Loucy (cell line): ENCODE data around the gene GUCY1A2.

Experiments used
- H2AFZ ChIP-seq: fragments of 200-600 bp; sonication (generic); 2 replicates; pipeline ENCODE4 v1.6.0; 2016; ENCODE audit warnings: antibody characterized with exemption, mild to moderate bottlenecking, low read length, moderate library complexity
- H3F3A ChIP-seq: fragments of 200-600 bp; 2 replicates; pipeline ENCODE4 v1.6.0; 2016; ENCODE audit warnings: antibody characterized with exemption, low read depth, mild to moderate bottlenecking
- H3K27me3 ChIP-seq: fragments of 200-600 bp; sonication (generic); 2 replicates; pipeline ENCODE4 v1.6.1; 2014; ENCODE audit warnings: low read length, mild to moderate bottlenecking; ENCODE audit not compliant: insufficient read depth, poor library complexity, severe bottlenecking
- H3K36me3 ChIP-seq: fragments of 200-600 bp; sonication (generic); 2 replicates; pipeline ENCODE4 v1.6.1; 2016; ENCODE audit warnings: low read length; ENCODE audit not compliant: insufficient read depth
- H3K4me1 ChIP-seq: fragments of 200-600 bp; sonication (generic); 2 replicates; pipeline ENCODE4 v1.5.1; 2014; ENCODE audit warnings: low read length, mild to moderate bottlenecking; ENCODE audit not compliant: insufficient read depth, poor library complexity, severe bottlenecking
- H3K4me2 ChIP-seq: fragments of 200-600 bp; sonication (generic); 2 replicates; pipeline ENCODE4 v1.6.0; 2014; ENCODE audit warnings: antibody characterized with exemption, low read length, low read depth, mild to moderate bottlenecking; ENCODE audit not compliant: poor library complexity, severe bottlenecking
- H3K4me3 ChIP-seq: fragments of 200-600 bp; sonication (generic); 2 replicates; pipeline ENCODE4 v1.5.1; 2014; ENCODE audit warnings: low read length, mild to moderate bottlenecking, mixed read lengths; ENCODE audit not compliant: poor library complexity, severe bottlenecking
- H3K79me2 ChIP-seq: fragments of 200-600 bp; sonication (generic); 2 replicates; pipeline ENCODE4 v1.6.1; 2014; ENCODE audit warnings: low read length; ENCODE audit not compliant: insufficient read depth
- H3K9ac ChIP-seq: fragments of 200-600 bp; sonication (generic); 2 replicates; pipeline ENCODE4 v1.6.0; 2014; ENCODE audit warnings: mild to moderate bottlenecking, low read depth, low read length, moderate library complexity; ENCODE audit not compliant: poor library complexity, severe bottlenecking
- H3K9me2 ChIP-seq: fragments of 200-600 bp; sonication (generic); replicated peaks from 2 replicates; pipeline ENCODE4 v1.6.1; 2016; ENCODE audit warnings: low read depth, low read length, mixed read lengths
- H3K9me3 ChIP-seq: fragments of 200-600 bp; sonication (generic); 2 replicates; pipeline ENCODE4 v1.6.1; 2014; ENCODE audit warnings: mild to moderate bottlenecking, antibody characterized with exemption, low read length, low read depth; ENCODE audit not compliant: insufficient read depth
- H4K20me1 ChIP-seq: fragments of 200-600 bp; sonication (generic); 2 replicates; pipeline ENCODE4 v1.6.0; 2014; ENCODE audit warnings: antibody characterized with exemption, low read length, mild to moderate bottlenecking; ENCODE audit not compliant: insufficient read depth, poor library complexity, severe bottlenecking
- CTCF ChIP-seq: fragments of 200-600 bp; sonication (generic); conservative IDR thresholded peaks from 2 replicates; pipeline ENCODE4 v1.5.1; 2014; ENCODE audit warnings: mild to moderate bottlenecking, antibody characterized with exemption, low read length
- EZH2phosphoT487 ChIP-seq: fragments of 200-600 bp; IDR thresholded peaks from 2 replicates; pipeline ENCODE4 v1.6.1; 2018; ENCODE audit warnings: antibody characterized with exemption, mild to moderate bottlenecking, moderate library complexity, borderline replicate concordance

The GUCY1A2 gene

GRCh38 chr11:106717222-106717621 is 301.1 kb downstream of the GUCY1A2 start:
- no peaks in the 10 kb centered on the region for H4K20me1 ChIP-seq

GRCh38 chr11:106714199-106714598 is 304.1 kb downstream of the GUCY1A2 start:
- Histone ChIP-seq H3K4me2 (no peak overlapping the region), H3K9me3 (no peaks in the 10 kb centered on the region), H3K36me3 (no peaks in the 10 kb centered on the region), H3K79me2 (no peaks in the 10 kb centered on the region), H3F3A (no peaks in the 10 kb centered on the region), H4K20me1 (no peaks in the 10 kb centered on the region), H3K9ac (no peak overlapping the region), H2AFZ (no peak overlapping the region), H3K27me3 (no peaks in the 10 kb centered on the region), H3K9me2 (no peaks in the 10 kb centered on the region), H3K4me1 (no peaks in the 10 kb centered on the region), H3K4me3 (no peak overlapping the region)
- TF ChIP-seq CTCF (no peak), EZH2phosphoT487 (no peak)

More at GRCh38 chr11:106717222-106717621, 301.1 kb downstream of the GUCY1A2 start:
- Histone ChIP-seq H3K4me3 (no peak overlapping the region), H3K36me3 (no peaks in the 10 kb centered on the region), H3K4me1 (no peaks in the 10 kb centered on the region), H3K27me3 (no peaks in the 10 kb centered on the region), H3K4me2 (no peak overlapping the region), H3K9me3 (no peaks in the 10 kb centered on the region), H3K9me2 (no peaks in the 10 kb centered on the region), H2AFZ (no peak overlapping the region), H3F3A (no peaks in the 10 kb centered on the region), H3K79me2 (no peaks in the 10 kb centered on the region), H3K9ac (no peak overlapping the region)
- TF ChIP-seq EZH2phosphoT487, result no peak
- no peak for TF ChIP-seq CTCF

- Histone ChIP-seq H3F3A (no peaks in the 10 kb centered on the region), H4K20me1 (no peaks in the 10 kb centered on the region), H3K36me3 (no peaks in the 10 kb centered on the region), H3K9me2 (no peaks in the 10 kb centered on the region), H3K79me2 (no peaks in the 10 kb centered on the region), H3K4me3 (no peak overlapping the region), H3K4me1 (no peaks in the 10 kb centered on the region), H2AFZ (no peak overlapping the region), H3K4me2 (no peak overlapping the region), H3K27me3 (no peaks in the 10 kb centered on the region), H3K9ac (no peak overlapping the region), H3K9me3 (no peaks in the 10 kb centered on the region)
- no peak for TF ChIP-seq CTCF
- no peak for TF ChIP-seq EZH2phosphoT487
Observed at GRCh38 chr11:106708348-106708747, 309.9 kb downstream of the GUCY1A2 start.
